SK-N-SH treated with all-trans-retinoic acid at 6 μM for 48 hours (cell line): ENCODE measurements around the gene LRRC8C.

Experiments used
- ATAC-seq: fragments of 200-7000 bp; cut with Tn5 transposase; 3 replicates; pipeline ENCODE4 v1.9.1; 2020; ENCODE audit warnings: mild to moderate bottlenecking, moderate library complexity
- CREB5 ChIP-seq: fragments of 250-450 bp; sonication (Bioruptor Pico); IDR thresholded peaks from 2 replicates; pipeline ENCODE4 v1.5.1; 2020; ENCODE audit warnings: low read depth, mild to moderate bottlenecking, moderate library complexity
- CSDC2 ChIP-seq: fragments of 250-450 bp; sonication (Bioruptor Pico); IDR thresholded peaks from 2 replicates; pipeline ENCODE4 v1.5.0; 2020; ENCODE audit warnings: mild to moderate bottlenecking, moderate library complexity
- ESRRG ChIP-seq: fragments of 250-450 bp; sonication (Bioruptor Pico); IDR thresholded peaks from 2 replicates; pipeline ENCODE4 v1.6.1; 2021; ENCODE audit warnings: mild to moderate bottlenecking
- GLIS3 ChIP-seq: fragments of 250-450 bp; sonication (Bioruptor Pico); IDR thresholded peaks from 2 replicates; pipeline ENCODE4 v1.5.0; 2020; ENCODE audit warnings: mild to moderate bottlenecking, moderate library complexity
- ISL1 ChIP-seq: fragments of 250-450 bp; sonication (Bioruptor Pico); IDR thresholded peaks from 2 replicates; pipeline ENCODE4 v2.1.2; 2022; ENCODE audit warnings: mild to moderate bottlenecking, moderate library complexity
- OSR1 ChIP-seq: fragments of 250-450 bp; sonication (Bioruptor Pico); IDR thresholded peaks from 2 replicates; pipeline ENCODE4 v1.8.0; 2022; ENCODE audit warnings: moderate library complexity, mild to moderate bottlenecking, inconsistent platforms
- PATZ1 ChIP-seq: fragments of 250-450 bp; sonication (Bioruptor Pico); IDR thresholded peaks from 2 replicates; pipeline ENCODE4 v1.8.0; 2020; ENCODE audit warnings: mild to moderate bottlenecking, moderate library complexity, borderline replicate concordance
- PPARA ChIP-seq: fragments of 250-450 bp; sonication (Bioruptor Pico); IDR thresholded peaks from 2 replicates; pipeline ENCODE4 v1.5.0; 2020; ENCODE audit warnings: mild to moderate bottlenecking, borderline replicate concordance
- RARB ChIP-seq: fragments of 250-450 bp; sonication (Bioruptor Pico); IDR thresholded peaks from 2 replicates; pipeline ENCODE4 v1.8.0; 2021; ENCODE audit warnings: mild to moderate bottlenecking, moderate library complexity
- SNAI2 ChIP-seq: fragments of 250-450 bp; sonication (Bioruptor Pico); IDR thresholded peaks from 2 replicates; pipeline ENCODE4 v1.5.0; 2020; ENCODE audit warnings: mild to moderate bottlenecking, moderate library complexity
- TCF4 ChIP-seq: fragments of 250-450 bp; sonication (Bioruptor Pico); IDR thresholded peaks from 2 replicates; pipeline ENCODE4 v1.8.0; 2021; ENCODE audit warnings: mild to moderate bottlenecking, moderate library complexity, borderline replicate concordance
- TOX ChIP-seq: fragments of 250-450 bp; sonication (Bioruptor Pico); IDR thresholded peaks from 2 replicates; pipeline ENCODE4 v1.8.0; 2021; ENCODE audit warnings: mild to moderate bottlenecking, moderate library complexity, borderline replicate concordance
- TSHZ2 ChIP-seq: fragments of 250-450 bp; sonication (Bioruptor Pico); IDR thresholded peaks from 2 replicates; pipeline ENCODE4 v1.5.0; 2020; ENCODE audit warnings: mild to moderate bottlenecking, moderate library complexity
- ZC3H10 ChIP-seq: fragments of 250-450 bp; sonication (Bioruptor Pico); IDR thresholded peaks from 2 replicates; pipeline ENCODE4 v1.5.1; 2021; ENCODE audit warnings: mild to moderate bottlenecking, moderate library complexity
- ZFP3 ChIP-seq: fragments of 250-450 bp; sonication (Bioruptor Pico); IDR thresholded peaks from 2 replicates; pipeline ENCODE4 v1.5.0; 2020; ENCODE audit warnings: mild to moderate bottlenecking, moderate library complexity
- ZFP30 ChIP-seq: fragments of 450-650 bp; formaldehyde crosslinking; IDR thresholded peaks from 2 replicates; pipeline ENCODE4 v1.5.0; 2022; ENCODE audit warnings: mild to moderate bottlenecking, moderate library complexity
- ZNF565 ChIP-seq: fragments of 450-650 bp; formaldehyde crosslinking; conservative IDR thresholded peaks from 2 replicates; pipeline ENCODE4 v1.5.0; 2020; ENCODE audit warnings: low read depth, mild to moderate bottlenecking, moderate library complexity
- ZNF70 ChIP-seq: fragments of 450-650 bp; formaldehyde crosslinking; IDR thresholded peaks from 2 replicates; pipeline ENCODE4 v1.5.0; 2020; ENCODE audit warnings: mild to moderate bottlenecking, moderate library complexity
- ZNF8 ChIP-seq: fragments of 450-650 bp; formaldehyde crosslinking; IDR thresholded peaks from 2 replicates; pipeline ENCODE4 v1.5.0; 2020; ENCODE audit warnings: mild to moderate bottlenecking, moderate library complexity

LRRC8C gene

GRCh38 chr1:89675677-89676076 lies 42.8 kb downstream of the LRRC8C start (continued):
- TF ChIP-seq TSHZ2 (CRISPR knock-in tag) (no peak), ZFP3 (CRISPR knock-in tag) (no peak), ESRRG (CRISPR knock-in tag) (no peak)

GRCh38 chr1:89681045-89681729 lies 48.3 kb downstream of the LRRC8C start:
- no peak for ATAC-seq
- TF ChIP-seq ZNF70 (CRISPR knock-in tag) (no peak), CSDC2 (CRISPR knock-in tag) (no peak), ISL1 (no peak), GLIS3 (CRISPR knock-in tag) (no peak)

- ATAC-seq, result no peak
- TF ChIP-seq OSR1 (CRISPR knock-in tag) (no peak), GLIS3 (CRISPR knock-in tag) (no peak), ISL1 (no peak), ZNF70 (CRISPR knock-in tag) (no peak), ZNF8 (no peak), SNAI2 (CRISPR knock-in tag) (no peak), PPARA (CRISPR knock-in tag) (no peak), ZC3H10 (CRISPR knock-in tag) (no peak), CREB5 (CRISPR knock-in tag) (no peak), CSDC2 (CRISPR knock-in tag) (no peak), PATZ1 (no peak), ZNF565 (no peak), ZFP30 (CRISPR knock-in tag) (no peak), TOX (no peak), RARB (CRISPR knock-in tag) (no peak)
Observed at GRCh38 chr1:89682611-89683010, 49.7 kb downstream of the LRRC8C start.

GRCh38 chr1:89685461-89685860 lies 52.5 kb downstream of the LRRC8C start:
- TF ChIP-seq TSHZ2 (CRISPR knock-in tag), result no peak
- TF ChIP-seq TCF4 (CRISPR knock-in tag), result no peak
- TF ChIP-seq, all 23 proteins: peak for 0
- ATAC-seq, result no peak

- ATAC-seq, result no peak
- TF ChIP-seq TSHZ2 (CRISPR knock-in tag) (no peak), PATZ1 (no peak), CSDC2 (CRISPR knock-in tag) (no peak), OSR1 (CRISPR knock-in tag) (no peak), ZFP3 (CRISPR knock-in tag) (no peak), ZNF8 (no peak), ISL1 (no peak), RARB (CRISPR knock-in tag) (no peak)
Observed at GRCh38 chr1:89686520-89686919, 53.6 kb downstream of the LRRC8C start.
